Mammary epithelial cell (primary cell): Measurements from ENCODE around the gene GOLT1A.

Experiments used
- EZH2 ChIP-seq: IDR thresholded peaks from 2 replicates; pipeline ENCODE4 v1.6.1; 2012; ENCODE audit warnings: low read length, inconsistent platforms, borderline replicate concordance
- TF ChIP-seq, protein P1 (sequence below), 2 donors: IDR thresholded peaks in 1 of 2; conservative IDR thresholded peaks in 1 of 2; 2 replicates each; pipeline ENCODE4 v1.5.1; 2011 to 2012; ENCODE audit warnings: inconsistent platforms in 2 of 2, low read length in 2 of 2, mild to moderate bottlenecking in 2 of 2, control low read depth in 1 of 2, low read depth in 1 of 2; ENCODE audit not compliant: insufficient read depth in 1 of 2; ENCODE audit errors: extremely low read depth in 1 of 2

DNA sequence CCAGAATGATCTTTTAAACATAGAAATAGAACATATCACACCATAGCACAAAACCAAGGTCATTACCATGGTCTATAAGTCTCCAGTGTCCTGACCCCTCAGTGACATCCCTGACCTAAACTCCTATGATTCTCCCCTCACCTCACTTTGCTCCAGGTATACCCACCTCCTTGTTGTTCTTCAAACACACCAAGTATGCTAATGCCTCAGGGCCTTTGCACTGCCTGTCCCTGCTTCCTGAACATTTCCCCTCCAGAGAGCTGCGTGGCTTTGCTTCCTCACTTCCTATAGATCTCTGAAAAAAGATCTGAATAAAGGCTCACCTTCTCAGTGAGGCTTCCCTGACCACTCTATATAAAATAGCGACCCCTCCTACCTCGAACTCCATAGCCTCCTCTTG is 1.1 kb downstream of the GOLT1A start:
- TF ChIP-seq, protein P1, sequence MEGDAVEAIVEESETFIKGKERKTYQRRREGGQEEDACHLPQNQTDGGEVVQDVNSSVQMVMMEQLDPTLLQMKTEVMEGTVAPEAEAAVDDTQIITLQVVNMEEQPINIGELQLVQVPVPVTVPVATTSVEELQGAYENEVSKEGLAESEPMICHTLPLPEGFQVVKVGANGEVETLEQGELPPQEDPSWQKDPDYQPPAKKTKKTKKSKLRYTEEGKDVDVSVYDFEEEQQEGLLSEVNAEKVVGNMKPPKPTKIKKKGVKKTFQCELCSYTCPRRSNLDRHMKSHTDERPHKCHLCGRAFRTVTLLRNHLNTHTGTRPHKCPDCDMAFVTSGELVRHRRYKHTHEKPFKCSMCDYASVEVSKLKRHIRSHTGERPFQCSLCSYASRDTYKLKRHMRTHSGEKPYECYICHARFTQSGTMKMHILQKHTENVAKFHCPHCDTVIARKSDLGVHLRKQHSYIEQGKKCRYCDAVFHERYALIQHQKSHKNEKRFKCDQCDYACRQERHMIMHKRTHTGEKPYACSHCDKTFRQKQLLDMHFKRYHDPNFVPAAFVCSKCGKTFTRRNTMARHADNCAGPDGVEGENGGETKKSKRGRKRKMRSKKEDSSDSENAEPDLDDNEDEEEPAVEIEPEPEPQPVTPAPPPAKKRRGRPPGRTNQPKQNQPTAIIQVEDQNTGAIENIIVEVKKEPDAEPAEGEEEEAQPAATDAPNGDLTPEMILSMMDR (conservative IDR thresholded peaks at IDR 0.05 in 1 of 2, IDR thresholded peaks at IDR 0.05 in 1 of 2; ENCODE audit: extremely low read depth in 1 of 2, insufficient read depth in 1 of 2, low read depth in 1 of 2, low read length in 2 of 2) = no peak
- TF ChIP-seq EZH2 = no peak
